C4-2B (cell line): ENCODE measurements around the gene MOB3C.

ENCODE experiments used
- ZFX ChIP-seq: fragments of 450-650 bp; IDR thresholded peaks from 2 replicates; pipeline ENCODE4 v1.6.1; 2017
- TF ChIP-seq, protein P1 (sequence below): fragments of 450-650 bp; conservative IDR thresholded peaks from 2 replicates; pipeline ENCODE4 v1.5.1; 2017; ENCODE audit warnings: mild to moderate bottlenecking

DNA sequence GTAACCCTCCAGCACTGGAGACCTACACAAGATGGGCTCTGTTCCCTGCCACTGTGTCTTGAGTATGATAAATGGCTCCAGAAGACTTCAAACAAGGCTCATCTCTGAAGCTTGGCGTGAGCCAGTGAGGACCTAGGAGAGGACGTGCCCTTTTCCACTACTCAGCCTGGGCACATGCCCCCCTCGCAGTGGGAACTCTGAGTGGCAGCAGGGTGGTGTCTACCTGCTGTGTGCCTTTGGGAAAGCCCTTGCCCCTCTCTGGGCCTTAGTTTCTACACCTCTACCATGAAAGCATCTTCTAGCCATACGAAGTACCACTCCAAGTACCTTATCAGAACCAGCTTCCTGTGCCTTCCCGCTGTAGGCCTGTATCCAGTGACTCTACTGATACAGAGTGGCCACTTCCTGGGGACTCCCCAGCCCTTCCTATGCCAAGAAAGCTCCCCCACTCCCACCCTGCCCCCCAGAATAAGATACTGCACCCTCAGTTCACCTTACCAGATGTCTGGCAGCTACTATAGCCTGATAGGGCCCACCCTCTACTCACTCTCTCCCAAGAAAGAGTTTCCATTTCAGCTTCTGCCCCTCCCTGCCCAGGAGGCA lies 3.1 kb upstream of the MOB3C start:
- TF ChIP-seq, protein P1, sequence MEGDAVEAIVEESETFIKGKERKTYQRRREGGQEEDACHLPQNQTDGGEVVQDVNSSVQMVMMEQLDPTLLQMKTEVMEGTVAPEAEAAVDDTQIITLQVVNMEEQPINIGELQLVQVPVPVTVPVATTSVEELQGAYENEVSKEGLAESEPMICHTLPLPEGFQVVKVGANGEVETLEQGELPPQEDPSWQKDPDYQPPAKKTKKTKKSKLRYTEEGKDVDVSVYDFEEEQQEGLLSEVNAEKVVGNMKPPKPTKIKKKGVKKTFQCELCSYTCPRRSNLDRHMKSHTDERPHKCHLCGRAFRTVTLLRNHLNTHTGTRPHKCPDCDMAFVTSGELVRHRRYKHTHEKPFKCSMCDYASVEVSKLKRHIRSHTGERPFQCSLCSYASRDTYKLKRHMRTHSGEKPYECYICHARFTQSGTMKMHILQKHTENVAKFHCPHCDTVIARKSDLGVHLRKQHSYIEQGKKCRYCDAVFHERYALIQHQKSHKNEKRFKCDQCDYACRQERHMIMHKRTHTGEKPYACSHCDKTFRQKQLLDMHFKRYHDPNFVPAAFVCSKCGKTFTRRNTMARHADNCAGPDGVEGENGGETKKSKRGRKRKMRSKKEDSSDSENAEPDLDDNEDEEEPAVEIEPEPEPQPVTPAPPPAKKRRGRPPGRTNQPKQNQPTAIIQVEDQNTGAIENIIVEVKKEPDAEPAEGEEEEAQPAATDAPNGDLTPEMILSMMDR = no peak
- no peak for TF ChIP-seq ZFX
